Nephron (organoid): ENCODE measurements around the gene TMPRSS12.
"Not testable (repeated sequence)": the region's sequence is repeated elsewhere in the genome, so short reads cannot be mapped to it uniquely, and the experiment has no call there.

ENCODE experiments used
- H3K27ac Mint-ChIP-seq, 3 experiments: 2 replicates each; pipeline ENCODE4 v1.8.0; 2020; ENCODE audit warnings: mixed read lengths in 3 of 3, mild to moderate bottlenecking in 2 of 3, moderate library complexity in 1 of 3
- H3K27me3 Mint-ChIP-seq: 2 replicates; pipeline ENCODE4 v1.8.0; 2021; ENCODE audit warnings: low read depth, mild to moderate bottlenecking, moderate library complexity, mixed read lengths
- H3K36me3 Mint-ChIP-seq: 2 replicates; pipeline ENCODE4 v1.8.0; 2020; ENCODE audit warnings: low read depth, mixed read lengths
- H3K4me1 Mint-ChIP-seq: 2 replicates; pipeline ENCODE4 v1.8.0; 2020; ENCODE audit warnings: mixed read lengths
- H3K4me3 Mint-ChIP-seq, 3 experiments: 2 replicates each; pipeline ENCODE4 v1.8.0; 2020; ENCODE audit warnings: mild to moderate bottlenecking in 3 of 3, mixed read lengths in 3 of 3, moderate library complexity in 2 of 3
- H3K9me3 Mint-ChIP-seq: 2 replicates; pipeline ENCODE4 v1.8.0; 2020; ENCODE audit warnings: mixed read lengths
- TF ChIP-seq, protein P1 (sequence below), 3 experiments: fragments of 200-600 bp; sonication (generic); IDR thresholded peaks; one replicate each; pipeline ENCODE4 v1.5.0; 2021; ENCODE audit warnings: antibody characterized with exemption in 3 of 3; ENCODE audit not compliant: unreplicated experiment in 3 of 3

TMPRSS12 gene

GRCh38 chr12:50828886-50829285 is 13.8 kb upstream of the TMPRSS12 start:
- Mint-ChIP-seq H3K36me3 (no peaks in the 10 kb centered on the region), H3K9me3 (peaks cover 12% of the 10 kb centered on the region), H3K27ac (no peak overlapping the region), H3K4me3 (no peak overlapping the region), H3K27me3 (no peaks in the 10 kb centered on the region), H3K4me1 (peaks cover 17% of the 10 kb centered on the region)
- TF ChIP-seq, protein P1, sequence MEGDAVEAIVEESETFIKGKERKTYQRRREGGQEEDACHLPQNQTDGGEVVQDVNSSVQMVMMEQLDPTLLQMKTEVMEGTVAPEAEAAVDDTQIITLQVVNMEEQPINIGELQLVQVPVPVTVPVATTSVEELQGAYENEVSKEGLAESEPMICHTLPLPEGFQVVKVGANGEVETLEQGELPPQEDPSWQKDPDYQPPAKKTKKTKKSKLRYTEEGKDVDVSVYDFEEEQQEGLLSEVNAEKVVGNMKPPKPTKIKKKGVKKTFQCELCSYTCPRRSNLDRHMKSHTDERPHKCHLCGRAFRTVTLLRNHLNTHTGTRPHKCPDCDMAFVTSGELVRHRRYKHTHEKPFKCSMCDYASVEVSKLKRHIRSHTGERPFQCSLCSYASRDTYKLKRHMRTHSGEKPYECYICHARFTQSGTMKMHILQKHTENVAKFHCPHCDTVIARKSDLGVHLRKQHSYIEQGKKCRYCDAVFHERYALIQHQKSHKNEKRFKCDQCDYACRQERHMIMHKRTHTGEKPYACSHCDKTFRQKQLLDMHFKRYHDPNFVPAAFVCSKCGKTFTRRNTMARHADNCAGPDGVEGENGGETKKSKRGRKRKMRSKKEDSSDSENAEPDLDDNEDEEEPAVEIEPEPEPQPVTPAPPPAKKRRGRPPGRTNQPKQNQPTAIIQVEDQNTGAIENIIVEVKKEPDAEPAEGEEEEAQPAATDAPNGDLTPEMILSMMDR (IDR thresholded peaks at IDR 0.05; ENCODE audit: unreplicated experiment in 3 of 3), result no peak

DNA sequence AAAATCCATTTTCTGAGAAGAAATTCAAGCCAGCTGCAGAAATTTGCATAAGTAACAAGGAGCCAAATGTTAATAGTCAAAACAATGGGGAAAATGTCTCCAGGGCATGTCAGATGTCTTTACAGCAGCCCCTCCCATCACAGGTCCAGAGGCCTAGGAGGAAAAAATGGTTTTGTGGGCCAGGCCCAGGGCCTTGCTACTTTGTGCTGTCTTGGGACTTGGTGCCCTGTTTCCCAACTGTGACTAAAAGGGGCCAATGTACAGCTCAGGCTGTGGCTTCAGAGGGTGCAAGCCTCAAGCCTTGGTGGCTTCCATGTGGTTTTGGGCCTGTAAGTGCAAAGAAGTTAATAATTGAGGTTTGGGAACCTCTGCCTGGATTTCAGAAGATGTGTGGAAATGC is 8.9 kb upstream of the TMPRSS12 start:
- not testable (repeated sequence) for H3K27me3 Mint-ChIP-seq, H3K27ac Mint-ChIP-seq, H3K4me1 Mint-ChIP-seq, H3K36me3 Mint-ChIP-seq, H3K4me3 Mint-ChIP-seq
- peaks cover 31% of the 10 kb centered on the region for H3K9me3 Mint-ChIP-seq

DNA sequence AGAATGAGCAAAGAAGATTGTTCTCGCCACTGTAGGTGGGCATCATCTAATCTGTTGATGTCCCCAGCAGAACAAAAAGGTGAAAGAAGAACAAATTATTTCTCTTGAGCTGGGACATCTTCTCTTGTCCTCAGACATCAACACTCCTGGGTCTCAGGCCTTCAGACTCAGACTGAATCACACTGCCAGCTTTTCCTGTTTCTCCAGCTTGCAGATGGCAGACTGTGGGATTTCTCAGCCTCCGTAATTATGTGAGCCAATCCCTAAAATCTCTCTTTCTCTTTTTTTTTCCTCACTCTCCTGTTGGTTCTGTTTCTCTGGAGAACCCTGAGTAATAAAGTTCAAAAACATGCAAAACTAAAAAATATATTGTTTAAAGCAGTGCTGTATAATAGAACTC is 3.7 kb upstream of the TMPRSS12 start:
- Mint-ChIP-seq H3K27me3 (peaks cover 4% of the 10 kb centered on the region), H3K9me3 (peaks cover 30% of the 10 kb centered on the region), H3K27ac (no peak overlapping the region), H3K36me3 (no peaks in the 10 kb centered on the region), H3K4me3 (no peak overlapping the region), H3K4me1 (no peaks in the 10 kb centered on the region)
- TF ChIP-seq, protein P1 (IDR thresholded peaks at IDR 0.05; ENCODE audit: unreplicated experiment in 3 of 3), result no peak

- Mint-ChIP-seq H3K4me1 (no peaks in the 10 kb centered on the region), H3K27ac (no peak overlapping the region), H3K9me3 (peaks cover 14% of the 10 kb centered on the region), H3K36me3 (no peaks in the 10 kb centered on the region), H3K27me3 (peaks cover 4% of the 10 kb centered on the region), H3K4me3 (no peak overlapping the region)
- TF ChIP-seq, protein P1 (IDR thresholded peaks at IDR 0.05; ENCODE audit: unreplicated experiment in 3 of 3), result no peak
Measured at GRCh38 chr12:50840809-50841487, 1.8 kb upstream of the TMPRSS12 start.

- Mint-ChIP-seq H3K9me3 (peaks cover 11% of the 10 kb centered on the region), H3K4me1 (no peaks in the 10 kb centered on the region), H3K4me3 (no peak overlapping the region), H3K27ac (no peak overlapping the region), H3K27me3 (peaks cover 4% of the 10 kb centered on the region), H3K36me3 (no peaks in the 10 kb centered on the region)
- TF ChIP-seq, protein P1 (IDR thresholded peaks at IDR 0.05; ENCODE audit: unreplicated experiment in 3 of 3), result no peak
Measured at GRCh38 chr12:50841716-50842531, 802 bp upstream of the TMPRSS12 start.

DNA sequence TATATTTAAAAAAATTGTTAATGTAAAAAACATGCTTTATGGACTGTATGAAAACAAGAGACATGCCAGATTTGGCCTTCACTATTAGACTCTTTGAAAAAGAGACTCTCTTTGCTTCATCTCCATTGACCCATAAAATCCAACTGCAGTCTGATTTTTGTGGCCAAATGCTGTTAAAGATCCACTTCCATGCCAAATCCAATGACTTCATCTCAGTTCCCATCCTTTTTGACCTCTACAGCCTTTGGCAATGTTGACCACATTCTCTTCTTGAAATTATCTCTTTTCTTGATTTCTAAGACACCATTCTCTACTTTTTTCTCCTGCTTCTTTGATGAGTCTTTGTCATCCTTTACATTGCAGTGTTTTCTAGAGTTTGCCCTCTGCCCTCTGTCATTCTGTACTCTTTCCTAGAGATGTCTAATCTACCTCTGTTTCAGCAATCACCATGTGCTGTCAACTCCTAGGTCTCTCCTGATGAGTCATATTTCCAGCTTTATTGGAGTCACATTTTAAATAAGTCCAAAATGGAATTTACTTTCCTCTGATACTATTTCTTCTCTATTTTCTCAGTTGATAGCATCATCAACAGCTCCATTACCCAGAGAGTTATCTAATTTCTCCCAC is 2.4 kb downstream of the TMPRSS12 start:
- TF ChIP-seq, protein P1 (IDR thresholded peaks at IDR 0.05; ENCODE audit: unreplicated experiment in 3 of 3), result no peak
- Mint-ChIP-seq H3K4me3 (no peak overlapping the region), H3K36me3 (no peaks in the 10 kb centered on the region), H3K4me1 (peaks cover 15% of the 10 kb centered on the region), H3K27me3 (peaks cover 7% of the 10 kb centered on the region), H3K27ac (no peak overlapping the region), H3K9me3 (peaks cover 11% of the 10 kb centered on the region)
